AG09319 (cell line): Measurements from ENCODE around the gene C3orf80.
"Not testable (repeated sequence)": the region's sequence is repeated elsewhere in the genome, so short reads cannot be mapped to it uniquely, and the experiment has no call there.

Source experiments
- DNase-seq: peaks from one replicate; pipeline ENCODE4 v3.0.0-alpha.2; 2010; ENCODE audit warnings: low read depth; ENCODE audit errors: extremely low read depth
- CTCF ChIP-seq: IDR thresholded peaks from 2 replicates; pipeline ENCODE4 v1.5.1; 2011; ENCODE audit warnings: low read depth, mild to moderate bottlenecking, inconsistent platforms, low read length, moderate library complexity

The C3orf80 gene

DNA sequence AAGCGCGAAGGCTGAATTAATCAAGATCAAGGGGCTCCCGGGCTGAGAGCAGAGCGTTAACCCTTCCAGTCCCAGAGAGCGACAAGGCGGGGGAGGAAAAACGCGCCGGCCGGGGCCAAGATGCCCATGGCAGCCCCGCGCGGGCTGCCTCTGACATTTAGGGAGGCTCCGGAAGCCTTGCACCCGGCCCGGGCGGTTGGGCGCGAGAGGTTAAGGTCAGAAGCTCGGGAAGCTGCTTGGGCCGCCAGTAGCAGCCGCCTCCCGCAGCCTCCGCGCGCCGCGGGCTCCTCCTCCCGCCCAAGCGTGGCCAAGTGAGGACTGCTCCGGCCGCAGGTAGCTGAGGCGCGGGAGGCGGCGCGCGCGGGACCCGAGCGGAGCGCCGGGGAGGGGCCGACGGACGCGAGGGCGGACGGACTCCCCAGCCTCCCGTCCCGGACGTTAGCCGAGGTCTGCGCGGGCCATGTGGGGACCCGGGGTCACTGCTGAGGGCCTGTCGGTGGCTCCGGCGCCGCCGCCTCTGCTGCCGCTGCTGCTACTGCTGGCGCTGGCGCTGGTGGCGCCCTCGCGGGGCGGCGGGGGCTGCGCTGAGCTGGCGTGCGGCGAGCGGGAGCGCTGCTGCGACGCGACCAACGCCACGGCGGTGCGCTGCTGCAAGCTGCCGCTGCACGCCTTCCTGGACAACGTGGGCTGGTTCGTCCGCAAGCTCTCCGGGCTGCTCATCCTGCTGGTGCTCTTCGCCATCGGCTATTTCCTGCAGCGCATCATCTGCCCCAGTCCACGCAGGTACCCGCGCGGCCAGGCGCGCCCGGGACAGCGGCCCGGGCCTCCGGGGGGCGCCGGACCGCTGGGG lies at the start of gene C3orf80:
TSS of gene C3orf80 (plus strand) at position 247 of the 850 bp plus-strand sequence. CDS start at position 461, 214 bp downstream.
- no peak for DNase-seq
- TF ChIP-seq CTCF = no peak; the same call in 1 of the 2 replicates

- no peak for DNase-seq
- no peak for TF ChIP-seq CTCF
Observed at GRCh38 chr3:160176923-160177322, 48.3 kb upstream of the C3orf80 start.

- not testable (repeated sequence) for DNase-seq
Observed at GRCh38 chr3:160178661-160179060, 46.6 kb upstream of the C3orf80 start.

GRCh38 chr3:160179403-160179802 lies 45.8 kb upstream of the C3orf80 start:
- DNase-seq = not testable (repeated sequence)

- no peak for TF ChIP-seq CTCF
- no peak for DNase-seq
Observed at GRCh38 chr3:160179906-160180305, 45.3 kb upstream of the C3orf80 start.

DNA sequence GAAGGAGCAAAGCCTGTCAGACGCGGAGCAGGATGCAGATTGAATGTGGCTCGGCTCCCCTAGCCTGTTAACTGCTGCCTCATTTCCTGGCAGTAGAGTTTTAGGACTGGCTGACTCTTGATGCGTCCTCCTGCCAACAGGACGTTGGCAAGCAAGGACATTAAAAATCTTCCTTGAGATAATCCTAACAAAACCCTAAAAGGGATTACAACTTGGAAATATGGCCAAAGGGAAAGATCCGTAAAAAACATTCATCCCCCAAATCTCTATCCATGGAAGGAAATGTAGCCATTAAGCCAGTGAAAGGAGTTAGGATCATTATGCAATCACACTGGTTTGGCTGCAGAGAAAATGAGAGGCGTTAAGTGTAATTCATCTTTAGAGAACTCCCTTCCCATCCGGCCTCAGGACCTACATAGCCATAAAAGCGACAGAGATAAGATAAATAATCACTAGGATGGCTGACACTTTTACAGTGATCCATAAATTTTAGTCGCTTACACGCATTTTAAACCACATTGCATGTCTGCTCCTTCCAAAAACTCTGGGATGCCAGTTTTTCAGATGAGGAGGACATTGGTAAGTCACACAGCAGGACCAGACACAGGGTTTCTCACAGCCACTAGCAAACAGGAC lies 44.5 kb upstream of the C3orf80 start:
- peak; percentile 3 for DNase-seq
- no peak for TF ChIP-seq CTCF

- DNase-seq = no peak
- TF ChIP-seq CTCF = no peak
Observed at GRCh38 chr3:160183345-160184076, 41.7 kb upstream of the C3orf80 start.

DNA sequence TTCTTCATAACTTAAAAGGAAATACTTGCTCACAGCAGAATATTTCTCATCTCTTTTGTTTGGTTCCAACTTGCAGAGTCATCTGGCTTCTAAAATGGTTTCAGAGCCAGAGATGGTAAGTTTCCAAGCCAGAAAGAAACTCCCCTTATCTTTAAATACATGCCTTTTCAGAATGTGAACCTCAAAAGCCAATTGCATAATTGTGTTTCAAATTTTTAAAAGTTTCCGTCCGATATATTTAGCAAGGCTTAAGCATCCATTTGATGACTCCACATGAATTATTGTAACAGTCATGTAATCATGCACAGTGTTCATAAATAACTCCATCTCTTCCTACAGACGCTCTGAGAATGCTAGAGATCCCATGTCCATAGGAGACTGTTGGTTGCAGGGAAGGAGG lies 40.6 kb upstream of the C3orf80 start:
- no peak for TF ChIP-seq CTCF
- DNase-seq = peak; percentile 66
